KBM-7 (cell line): ENCODE results near the gene RAB13.
"Not testable (repeated sequence)": the region's sequence is repeated elsewhere in the genome, so short reads cannot be mapped to it uniquely, and the experiment has no call there.

Experiments
- DNase-seq: peaks from one replicate; pipeline ENCODE4 v3.0.0-alpha.2; 2015
- in situ Hi-C: fragments of 300-500 bp; cut with MboI; formaldehyde crosslinking; loops from 2 replicates; pipeline ENCODE4 v1.14.3; 2020; ENCODE audit warnings: low sequenced_read_pairs, low pct_unique_long_range_greater_than_20kb, mixed read lengths

Gene RAB13

DNA sequence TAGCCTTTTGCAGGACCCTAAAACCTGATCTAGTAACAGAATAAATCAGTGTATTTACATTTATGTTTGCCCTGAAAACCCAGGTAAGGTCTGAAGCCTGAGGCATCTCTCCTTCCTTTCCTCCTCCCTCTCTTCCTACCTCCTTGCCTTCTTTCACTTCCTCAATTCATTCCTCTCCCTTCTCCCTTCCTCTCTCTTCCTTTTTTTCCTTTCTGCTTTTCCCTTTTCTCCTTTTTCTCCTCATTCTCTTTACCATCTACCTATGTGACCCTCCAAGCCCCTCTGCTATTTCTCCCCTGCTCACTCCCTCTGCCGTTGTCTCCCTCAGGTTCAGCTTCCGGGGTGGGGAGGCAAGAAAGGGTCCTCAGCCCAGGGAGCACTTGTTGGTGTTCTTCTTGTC, 4.4 kb downstream of the RAB13 start:
- in situ Hi-C loops, result not testable (repeated sequence)

DNA sequence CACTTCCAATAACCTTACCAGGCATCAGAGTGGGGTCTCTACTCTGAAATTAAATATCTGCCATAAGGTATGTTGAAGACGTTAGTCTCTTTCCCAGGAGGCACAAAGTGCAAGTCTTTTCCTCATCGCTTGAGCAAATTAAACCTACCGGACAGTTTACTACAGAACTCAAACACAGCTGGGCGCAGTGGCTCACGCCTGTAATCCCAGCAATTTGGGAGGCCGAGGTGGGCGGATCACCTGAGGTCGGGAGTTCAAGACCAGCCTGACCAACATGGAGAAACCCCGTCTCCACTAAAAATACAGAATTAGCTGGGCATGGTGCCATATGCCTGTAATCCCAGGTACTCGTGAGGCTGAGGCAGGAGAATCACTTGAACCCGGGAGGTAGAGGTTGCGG, 7.0 kb downstream of the RAB13 start:
- DNase-seq, in situ Hi-C loops: not testable (repeated sequence)

More for the DNA sequence above, 4.4 kb downstream of the RAB13 start:
- not testable (repeated sequence) for DNase-seq

DNA sequence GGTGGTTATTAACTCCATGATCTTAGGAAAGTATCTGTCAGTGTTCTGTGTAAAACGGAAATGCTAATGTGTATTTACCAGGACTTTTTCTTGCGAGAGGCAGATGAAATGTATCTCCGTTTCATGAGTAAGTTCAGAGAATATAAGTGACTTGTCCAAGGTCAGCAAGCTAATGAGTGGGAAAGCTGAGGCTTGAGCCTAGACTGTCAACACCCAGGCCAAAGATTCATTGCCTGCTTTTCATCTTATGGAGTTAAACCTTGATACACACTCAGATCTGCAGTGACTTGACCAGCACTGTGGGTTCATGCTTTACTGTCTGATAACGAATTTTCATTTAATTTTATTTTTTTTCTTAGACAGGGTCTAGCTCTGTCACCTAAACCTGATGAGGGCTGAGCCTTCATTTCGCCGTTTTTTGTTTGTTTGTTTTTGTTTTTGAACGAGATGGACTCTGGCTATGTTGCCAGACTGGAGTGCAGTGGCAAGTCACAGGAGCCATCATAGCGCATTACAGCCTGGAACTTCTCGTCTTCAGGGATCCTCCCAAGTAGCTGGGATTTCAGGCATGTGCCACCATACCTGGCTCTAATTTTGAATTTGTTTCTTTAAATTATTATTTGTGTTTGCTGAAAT, 7.7 kb downstream of the RAB13 start:
- in situ Hi-C loops, result no loop called here

DNA sequence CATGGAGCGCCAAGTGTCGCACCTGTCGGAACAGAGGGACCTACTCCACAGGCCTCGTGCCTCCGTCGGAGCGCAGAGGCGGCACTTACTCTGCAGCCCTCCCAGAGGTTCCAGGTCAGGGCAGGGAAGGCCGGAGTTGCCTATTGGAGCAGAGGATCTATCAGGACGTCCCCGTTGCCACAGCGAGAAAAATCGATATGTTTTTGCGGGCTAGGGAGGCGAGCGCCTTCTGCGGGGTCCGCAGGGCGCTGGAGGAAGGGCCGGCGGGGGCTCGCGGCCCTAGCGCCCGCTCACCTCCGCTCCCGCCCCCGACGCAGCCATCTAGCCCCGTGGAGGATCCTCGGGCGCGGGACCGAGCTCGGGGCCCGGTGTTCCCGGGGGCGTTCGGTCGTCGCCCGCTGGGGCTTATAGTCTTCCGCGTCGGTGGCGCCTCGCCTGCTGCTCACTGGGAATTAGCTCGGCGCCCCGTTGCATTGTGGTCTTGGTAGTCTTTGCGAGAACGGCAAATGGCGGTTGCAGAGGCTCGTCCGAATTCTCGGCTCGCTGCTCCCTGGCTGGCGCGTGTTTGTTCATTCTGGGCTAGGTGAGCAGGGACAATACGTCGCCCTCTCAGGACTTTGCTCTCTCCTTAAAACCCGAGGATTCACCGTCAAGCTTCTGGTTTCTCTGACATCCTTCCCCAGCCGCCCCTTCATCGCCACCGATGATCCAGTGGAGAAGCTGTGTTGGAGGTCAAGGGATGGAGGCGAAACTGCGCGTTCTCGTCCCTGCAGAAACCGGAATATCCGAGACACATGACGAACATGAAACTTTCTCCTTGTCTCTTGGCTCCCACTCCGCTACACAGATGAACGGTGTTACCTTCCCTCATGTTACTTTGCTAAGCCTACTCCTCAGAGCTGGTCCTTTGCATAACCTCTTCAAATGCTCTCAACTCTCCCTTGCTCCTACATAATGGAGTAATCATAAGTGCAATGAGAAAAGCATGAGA, 8.6 kb downstream of the RAB13 start, which contains the start of gene JTB:
JTB (minus strand) TSS at position 425 of the 991 bp plus-strand sequence; CDS start at position 3, 422 bp downstream.
- DNase-seq, result peak; percentile 85
- in situ Hi-C loops, result no loop called here

More for the DNA sequence above, 7.7 kb downstream of the RAB13 start:
- no peak for DNase-seq

DNA sequence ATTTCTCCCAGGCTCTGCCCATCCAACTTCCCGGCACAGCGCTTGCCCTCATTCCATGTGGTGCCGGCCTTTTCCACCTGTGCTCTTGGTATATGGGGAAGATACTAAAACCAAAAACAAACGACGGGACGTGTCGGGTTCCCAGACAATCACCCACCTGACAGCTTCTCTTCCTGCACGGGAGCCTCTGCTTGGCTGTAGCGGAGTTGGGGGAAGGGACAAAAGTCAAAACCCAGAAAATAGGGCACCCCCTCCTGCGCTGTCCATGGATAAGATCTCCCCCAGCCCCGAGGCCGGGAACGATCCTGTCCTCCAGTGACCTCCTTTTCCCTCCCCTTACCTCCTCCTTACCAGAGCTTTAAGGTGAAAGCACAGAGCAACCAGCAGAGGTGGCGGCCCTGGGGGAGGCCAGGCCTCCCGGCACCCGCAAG, 9.3 kb downstream of the RAB13 start:
- in situ Hi-C loops, result no loop called here
- DNase-seq, result no peak

DNA sequence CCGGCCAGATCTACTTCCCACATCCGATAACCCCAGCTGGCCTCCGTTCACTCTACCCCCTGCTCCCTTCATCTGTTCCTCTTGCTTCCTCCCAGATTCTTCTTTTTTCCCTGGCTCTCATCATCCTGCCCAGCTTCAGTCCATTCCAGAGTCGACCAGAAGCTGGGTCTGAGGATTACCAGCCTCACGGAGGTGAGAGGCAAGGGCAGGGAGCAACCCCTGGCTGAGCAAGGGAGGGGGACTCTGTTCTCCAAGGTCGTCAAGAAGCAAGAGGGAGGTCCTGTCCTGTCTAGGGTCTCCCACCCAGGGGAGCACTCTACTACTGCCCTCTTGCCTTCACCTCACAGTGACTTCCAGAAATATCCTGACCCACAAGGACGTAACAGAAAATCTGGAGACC, 12.6 kb downstream of the RAB13 start:
- in situ Hi-C loops, result loop anchor here (25.0 kb wide), 2 partner anchors 161 to 436 kb away; partner anchors contain the start of genes S100A3, S100A4, S100A5 and S100A6
- DNase-seq, result no peak

DNA sequence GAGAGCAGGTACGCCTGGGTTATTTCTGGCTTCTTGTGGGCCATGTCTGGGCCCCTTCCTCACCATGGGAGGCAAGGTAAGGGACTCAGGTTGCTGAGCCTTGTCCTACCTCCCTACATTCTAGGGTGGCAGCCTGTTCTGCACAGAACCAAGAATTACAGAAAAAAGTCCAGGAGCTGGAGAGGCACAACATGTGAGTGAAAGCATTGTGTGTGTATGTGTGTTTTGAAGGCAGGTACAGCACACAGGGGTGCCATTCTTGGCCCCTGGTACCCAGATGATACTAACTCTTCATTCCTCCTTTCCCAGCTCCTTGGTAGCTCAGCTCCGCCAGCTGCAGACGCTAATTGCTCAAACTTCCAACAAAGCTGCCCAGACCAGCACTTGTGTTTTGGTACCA, 13.1 kb downstream of the RAB13 start:
- in situ Hi-C loops, result loop anchor here (25.0 kb wide), 2 partner anchors 161 to 436 kb away; partner anchors contain the start of genes S100A3, S100A4, S100A5 and S100A6
- no peak for DNase-seq

DNA sequence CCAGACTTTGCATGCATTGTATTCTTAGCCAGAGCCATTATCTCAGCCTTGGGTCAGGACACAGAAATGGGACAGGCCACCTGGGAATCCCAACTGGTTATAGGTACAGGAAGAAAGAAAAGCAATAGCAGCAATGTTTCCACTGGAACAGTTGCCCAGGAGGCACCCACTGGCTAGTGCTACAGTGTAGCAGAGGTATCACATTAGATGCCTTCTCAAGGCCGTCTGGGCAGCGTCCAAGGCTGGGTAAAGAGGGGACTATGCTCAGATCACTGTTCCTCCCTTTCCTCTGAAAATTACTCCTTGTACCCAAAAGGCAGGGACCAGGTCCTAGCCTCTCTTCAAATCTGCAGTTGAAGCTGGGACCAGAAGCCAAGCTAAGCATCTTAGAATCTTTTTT, 15.8 kb downstream of the RAB13 start:
- in situ Hi-C loops, result loop anchor here (25.0 kb wide), 2 partner anchors 158 to 433 kb away; partner anchors contain the start of genes S100A3, S100A4, S100A5 and S100A6
- no peak for DNase-seq

DNA sequence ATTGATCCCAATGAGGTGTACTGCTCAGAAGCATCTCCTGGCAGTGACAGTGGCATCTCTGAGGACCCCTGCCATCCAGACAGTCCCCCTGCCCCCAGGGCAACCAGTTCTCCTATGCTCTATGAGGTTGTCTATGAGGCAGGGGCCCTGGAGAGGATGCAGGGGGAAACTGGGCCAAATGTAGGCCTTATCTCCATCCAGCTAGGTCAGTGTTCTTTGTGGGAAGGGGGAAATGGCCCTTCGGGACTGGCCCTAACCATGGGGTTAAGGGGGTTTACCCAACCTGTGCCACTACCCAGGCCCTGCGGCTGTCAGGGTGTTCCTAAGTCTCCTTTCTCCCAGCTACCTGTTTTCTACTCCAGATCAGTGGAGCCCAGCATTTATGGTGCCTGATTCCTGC, 17.2 kb downstream of the RAB13 start:
- in situ Hi-C loops, result loop anchor here (25.0 kb wide), 2 partner anchors 157 to 432 kb away; partner anchors contain the start of genes S100A3, S100A4, S100A5 and S100A6
- no peak for DNase-seq

DNA sequence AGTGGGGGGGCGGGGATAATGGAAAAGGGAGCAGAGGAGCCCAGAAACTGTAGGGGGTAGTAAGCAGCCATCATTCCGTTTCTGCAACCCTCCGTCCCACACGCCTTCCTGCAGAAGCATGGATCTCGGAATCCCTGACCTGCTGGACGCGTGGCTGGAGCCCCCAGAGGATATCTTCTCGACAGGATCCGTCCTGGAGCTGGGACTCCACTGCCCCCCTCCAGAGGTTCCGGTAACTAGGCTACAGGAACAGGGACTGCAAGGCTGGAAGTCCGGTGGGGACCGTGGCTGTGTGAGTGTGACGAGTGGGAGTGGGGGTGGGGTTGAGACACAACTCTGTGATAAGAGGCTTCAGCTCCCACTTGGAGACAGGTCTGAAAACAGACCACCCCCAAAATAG, 17.7 kb downstream of the RAB13 start:
- in situ Hi-C loops, result loop anchor here (25.0 kb wide), 2 partner anchors 156 to 431 kb away; partner anchors contain the start of genes S100A3, S100A4, S100A5 and S100A6
- no peak for DNase-seq

DNA sequence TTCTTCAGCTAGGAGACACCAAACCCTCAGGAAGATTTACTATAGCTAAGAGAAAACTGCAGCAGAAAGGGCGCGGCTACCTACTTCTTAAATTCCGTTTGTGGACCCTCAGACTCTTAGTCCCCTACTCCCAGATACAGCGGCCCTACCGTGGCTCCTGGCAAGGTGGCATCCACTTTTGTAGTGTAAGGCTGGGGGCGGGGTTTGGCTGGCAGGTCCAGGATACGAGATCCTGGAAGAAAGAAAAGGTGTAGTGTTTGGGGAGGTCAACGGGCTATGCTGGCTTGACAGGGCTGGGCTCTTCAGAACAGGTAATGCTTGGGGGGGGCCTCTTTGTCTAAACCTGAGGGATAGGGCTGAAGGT, 18.2 kb downstream of the RAB13 start:
- DNase-seq, result no peak
- in situ Hi-C loops, result loop anchor here (25.0 kb wide), 2 partner anchors 156 to 431 kb away; partner anchors contain the start of genes S100A3, S100A4, S100A5 and S100A6

DNA sequence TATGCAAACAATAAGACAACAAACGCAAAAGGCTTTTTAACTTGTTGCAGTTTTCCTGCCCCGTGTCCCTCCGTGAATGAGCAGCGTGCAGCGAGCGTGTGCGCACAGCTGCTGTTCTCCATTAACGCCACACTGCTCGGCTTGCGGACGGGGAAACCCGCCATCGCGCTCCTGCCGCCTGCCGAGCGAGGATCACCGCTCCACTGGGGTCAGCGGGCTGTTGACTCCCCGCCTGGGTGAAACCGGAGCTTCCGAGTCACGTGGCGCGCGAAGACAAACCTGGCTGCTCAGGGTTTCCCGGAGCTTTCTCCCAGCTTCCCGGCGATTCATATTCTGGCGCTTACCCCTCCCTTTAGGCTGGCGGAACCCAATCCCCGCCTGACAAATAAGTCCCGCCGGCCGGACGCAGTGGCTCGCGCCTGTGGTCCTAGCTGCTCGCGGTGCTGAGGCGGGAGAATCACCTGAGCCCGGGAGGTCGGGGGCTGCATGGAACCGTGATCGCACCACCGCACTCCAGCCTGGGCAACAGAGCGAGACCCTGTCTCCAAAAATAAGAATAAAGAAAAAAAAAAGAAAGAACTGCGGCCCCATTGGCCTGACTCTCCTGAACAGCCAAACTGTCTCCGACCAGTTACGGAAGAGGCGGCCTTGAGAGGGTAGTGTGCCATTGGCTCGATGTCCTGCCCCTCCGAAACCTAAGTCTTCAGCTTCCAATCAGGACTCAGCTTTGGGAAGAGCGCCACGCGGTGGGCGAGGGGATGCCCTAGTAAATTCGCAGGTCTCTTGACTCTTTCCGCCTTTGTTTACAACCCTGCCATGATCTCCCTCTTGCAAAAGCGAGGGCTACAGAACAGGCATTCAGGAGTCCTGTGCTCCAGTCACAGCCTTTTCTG, 18.8 kb downstream of the RAB13 start, which contains the start of gene CREB3L4:
CREB3L4 (plus strand) TSS at position 796 of the 893 bp plus-strand sequence. CDS start 624 bp downstream, outside the sequence.
- peak; percentile 98 for DNase-seq
- in situ Hi-C loops, result loop anchor here (25.0 kb wide), 2 partner anchors 155 to 430 kb away; partner anchors contain the start of genes S100A3, S100A4, S100A5 and S100A6

DNA sequence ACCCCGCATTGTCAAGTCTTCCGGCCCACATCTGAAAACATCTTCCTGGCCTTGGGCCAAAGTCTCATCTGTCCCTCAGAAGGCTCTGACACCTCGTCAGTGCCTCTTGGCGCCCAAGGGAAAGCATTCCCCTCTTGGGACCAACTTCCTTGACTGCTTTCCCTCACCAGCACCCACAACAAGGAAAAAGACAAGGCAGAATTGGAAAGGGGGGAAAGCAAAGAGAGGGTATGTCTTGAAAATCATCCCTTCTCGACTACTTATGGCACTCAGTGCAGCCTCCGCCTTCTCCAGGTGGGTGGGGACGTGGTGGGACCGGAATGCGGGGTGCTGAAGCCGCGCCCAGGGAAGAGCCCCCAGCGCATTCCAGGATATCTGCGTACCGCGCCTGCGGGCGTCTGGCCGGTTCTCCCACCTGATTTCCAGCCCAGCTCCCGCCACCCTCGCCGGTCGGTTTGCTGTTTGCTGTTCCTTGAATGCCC, 22.2 kb downstream of the RAB13 start:
- in situ Hi-C loops, result loop anchor here (25.0 kb wide), 2 partner anchors 152 to 427 kb away; partner anchors contain the start of genes S100A3, S100A4, S100A5 and S100A6
- no peak for DNase-seq

DNA sequence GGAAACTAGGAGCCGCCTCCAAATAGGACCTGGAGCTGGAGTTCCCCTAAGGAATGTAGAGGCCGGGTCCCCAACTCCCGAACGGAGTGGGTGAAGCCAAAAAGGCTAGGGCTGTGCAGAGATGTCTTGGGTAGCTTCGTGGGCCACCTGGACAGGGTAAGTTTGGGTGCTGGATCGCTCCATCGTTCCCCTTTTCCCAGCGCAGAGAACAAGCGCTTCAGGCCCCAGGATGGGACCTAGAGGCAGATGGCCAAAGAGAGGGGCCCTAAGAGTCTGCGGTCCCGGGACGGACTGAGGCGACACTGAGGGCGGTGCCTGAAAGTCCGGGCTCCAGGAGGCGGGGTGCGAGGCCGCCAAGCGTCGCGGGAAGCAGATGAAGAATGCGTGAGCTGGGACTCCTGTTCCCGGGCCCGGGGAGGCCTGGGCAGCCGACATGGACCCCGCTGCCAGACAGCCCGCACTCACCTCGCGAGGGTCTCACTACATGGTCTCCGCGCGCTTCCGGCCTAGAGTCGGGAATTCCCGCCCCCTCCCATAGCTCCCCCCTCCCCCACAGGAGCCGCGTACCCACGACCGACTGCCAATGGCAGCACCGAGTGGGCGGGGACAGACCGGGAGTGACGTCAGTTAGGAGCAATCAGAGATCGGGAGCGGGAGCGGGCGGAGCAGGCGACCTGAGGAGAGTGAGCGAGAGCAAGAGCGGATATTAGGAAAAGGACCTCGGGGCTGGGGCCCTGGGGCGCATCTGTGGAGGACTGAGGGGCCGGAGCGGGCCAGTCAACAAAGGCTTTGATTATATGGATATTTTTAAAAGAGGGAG, 22.9 kb downstream of the RAB13 start, which contains the start of gene SLC39A1:
SLC39A1 (minus strand) TSS at position 508 of the 820 bp plus-strand sequence. CDS start 822 bp downstream, outside the sequence.
- in situ Hi-C loops, result loop anchor here (25.0 kb wide), 2 partner anchors 151 to 426 kb away; partner anchors contain the start of genes S100A3, S100A4, S100A5 and S100A6

DNA sequence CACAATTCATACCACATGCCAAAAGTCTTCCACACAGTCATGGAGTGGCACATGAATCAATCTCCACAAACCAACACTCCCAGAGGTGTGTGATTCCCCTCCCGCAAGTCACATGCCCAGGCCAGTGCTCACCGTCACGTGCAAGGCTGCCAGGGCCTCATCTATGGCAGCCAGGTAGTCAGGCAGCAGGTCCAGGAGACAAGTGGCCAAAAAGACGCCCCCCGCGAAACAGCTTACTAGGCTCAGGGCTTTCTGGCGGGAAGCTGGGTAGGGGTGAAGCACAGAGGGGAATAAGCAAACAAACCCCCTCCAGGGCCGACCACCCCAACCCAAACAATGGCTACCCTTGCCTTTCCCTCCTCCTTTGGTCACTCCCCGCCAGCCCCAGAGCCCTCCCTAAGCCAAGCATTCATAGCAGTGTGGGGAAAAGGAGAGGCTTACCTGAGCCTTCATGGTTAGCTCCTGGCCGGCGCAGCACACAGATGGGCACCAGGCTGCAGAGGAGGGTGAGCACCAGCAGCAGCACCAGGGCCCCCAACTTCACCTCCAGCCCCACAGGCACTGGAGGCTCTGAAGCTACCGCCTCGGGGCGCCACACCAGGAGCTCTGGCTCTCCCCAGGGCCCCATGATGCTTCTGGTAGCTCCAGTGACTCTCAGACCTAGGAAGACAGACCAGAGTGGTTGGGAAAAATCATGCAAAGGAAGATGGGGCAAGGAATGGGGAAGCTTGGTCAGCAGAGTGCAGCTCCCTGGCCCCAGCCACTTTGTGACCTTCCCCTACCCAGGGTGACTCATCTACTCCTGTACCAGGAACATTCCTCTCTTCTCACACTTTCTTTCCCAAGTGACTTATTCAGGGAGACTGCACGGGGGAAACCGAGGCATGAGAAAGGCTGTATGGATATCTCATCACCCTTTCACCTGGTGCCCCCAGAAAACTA, 23.8 kb downstream of the RAB13 start:
- no peak for DNase-seq
- in situ Hi-C loops, result loop anchor here (25.0 kb wide), 2 partner anchors 150 to 425 kb away; partner anchors contain the start of genes S100A3, S100A4, S100A5 and S100A6

More for the DNA sequence above, 22.9 kb downstream of the RAB13 start, which contains the start of gene SLC39A1:
- peak; percentile 96 for DNase-seq

DNA sequence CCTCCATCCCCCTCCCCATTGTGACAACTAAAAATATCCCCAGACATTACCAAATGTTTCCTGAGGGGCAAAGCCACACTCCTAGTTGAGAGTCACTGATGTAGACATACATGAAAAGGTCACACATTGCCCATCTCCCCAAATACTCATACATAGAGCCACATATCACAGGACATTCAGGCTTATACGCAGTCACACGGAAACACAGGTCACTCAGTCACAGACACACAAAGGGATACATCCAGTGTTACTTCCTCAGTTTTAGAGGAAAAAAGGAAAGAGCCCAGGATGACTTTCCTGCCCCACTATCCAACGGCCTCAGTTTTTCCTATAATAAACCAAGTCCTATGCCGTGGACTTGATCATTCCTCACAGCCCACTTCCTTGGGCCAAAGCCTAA, 24.7 kb downstream of the RAB13 start:
- no peak for DNase-seq
- in situ Hi-C loops, result loop anchor here (25.0 kb wide), 2 partner anchors 149 to 424 kb away; partner anchors contain the start of genes S100A3, S100A4, S100A5 and S100A6
